SK-N-DZ (cell line): ENCODE measurements around the gene TIGAR.

Source experiments
- DNase-seq: peaks from one replicate; pipeline ENCODE4 v3.0.0-alpha.2; 2015; ENCODE audit warnings: low spot score

The TIGAR gene

GRCh38 chr12:4282103-4282891, 38.7 kb upstream of the TIGAR start:
- no peak for DNase-seq

- DNase-seq, result no peak
These were observed 38.0 kb upstream of the TIGAR start for GRCh38 chr12:4282892-4283511.

GRCh38 chr12:4283512-4284255, 37.3 kb upstream of the TIGAR start:
- no peak for DNase-seq

DNA sequence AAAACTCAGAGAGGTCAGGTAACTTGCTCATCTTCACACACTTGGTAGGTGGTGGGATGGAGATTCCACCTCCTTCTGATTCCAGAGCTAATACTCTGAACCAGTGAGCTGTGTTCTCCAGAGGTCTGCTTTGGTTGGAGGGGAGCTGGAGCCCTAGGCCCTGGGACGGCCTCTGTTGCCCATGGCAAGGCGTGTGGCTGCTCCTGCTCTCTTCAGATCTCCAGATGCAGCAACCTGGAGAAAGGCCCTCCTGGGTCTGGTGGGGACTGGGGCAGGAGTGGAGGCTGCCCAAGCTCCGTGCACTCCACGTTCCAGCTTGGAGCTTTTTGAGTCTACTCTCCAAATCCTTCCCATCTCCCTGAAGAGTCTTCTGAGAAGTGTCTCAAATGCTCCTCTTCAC, 36.7 kb upstream of the TIGAR start:
- no peak for DNase-seq

DNA sequence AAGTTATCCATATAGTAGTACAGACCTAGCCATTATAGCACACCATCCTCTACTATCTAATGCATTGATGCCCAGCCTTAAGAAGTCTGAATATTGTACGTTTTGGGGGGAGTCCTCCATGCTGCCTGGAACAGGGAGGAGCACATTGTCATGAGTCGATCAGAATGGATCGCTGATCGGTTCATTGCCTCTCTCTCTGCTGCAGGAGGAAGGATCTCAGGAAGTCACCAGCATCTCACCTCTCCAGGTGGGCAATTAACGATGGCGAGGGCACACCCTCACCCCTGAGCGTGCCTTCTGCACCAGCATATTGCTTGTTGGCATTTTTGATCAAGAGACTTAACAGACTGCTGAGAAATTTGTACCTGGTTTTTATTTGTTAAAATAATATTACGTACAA, 35.9 kb upstream of the TIGAR start:
- DNase-seq, result no peak

- no peak for DNase-seq
These were observed 34.8 kb upstream of the TIGAR start for GRCh38 chr12:4286228-4286627.

DNA sequence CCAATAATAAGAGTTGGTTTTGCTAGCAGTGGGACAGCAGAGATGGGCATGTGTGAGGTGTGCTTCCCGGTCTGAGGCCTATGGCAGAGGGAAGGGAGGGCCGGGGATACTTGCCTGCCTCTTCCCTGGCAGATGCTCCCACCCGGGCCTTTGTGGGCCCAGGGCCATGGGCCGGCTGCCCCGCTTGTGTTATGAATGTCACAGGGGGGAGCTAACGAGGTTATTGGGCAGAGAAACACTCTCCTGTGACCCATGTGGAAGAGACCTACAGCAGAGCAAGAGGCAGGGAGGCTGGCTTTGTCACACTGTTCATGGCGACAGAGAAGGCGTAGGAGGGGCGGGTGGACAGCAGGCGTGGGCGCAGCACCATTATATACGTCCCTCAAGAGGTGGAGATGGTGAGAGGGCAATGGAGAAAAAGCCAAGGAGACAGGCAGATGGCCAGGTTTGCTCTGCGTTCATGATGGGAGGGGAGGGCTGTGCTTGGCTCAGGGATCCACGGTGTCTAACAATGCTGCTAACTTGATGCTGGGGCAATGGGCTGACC, 34.2 kb upstream of the TIGAR start:
- no peak for DNase-seq

DNA sequence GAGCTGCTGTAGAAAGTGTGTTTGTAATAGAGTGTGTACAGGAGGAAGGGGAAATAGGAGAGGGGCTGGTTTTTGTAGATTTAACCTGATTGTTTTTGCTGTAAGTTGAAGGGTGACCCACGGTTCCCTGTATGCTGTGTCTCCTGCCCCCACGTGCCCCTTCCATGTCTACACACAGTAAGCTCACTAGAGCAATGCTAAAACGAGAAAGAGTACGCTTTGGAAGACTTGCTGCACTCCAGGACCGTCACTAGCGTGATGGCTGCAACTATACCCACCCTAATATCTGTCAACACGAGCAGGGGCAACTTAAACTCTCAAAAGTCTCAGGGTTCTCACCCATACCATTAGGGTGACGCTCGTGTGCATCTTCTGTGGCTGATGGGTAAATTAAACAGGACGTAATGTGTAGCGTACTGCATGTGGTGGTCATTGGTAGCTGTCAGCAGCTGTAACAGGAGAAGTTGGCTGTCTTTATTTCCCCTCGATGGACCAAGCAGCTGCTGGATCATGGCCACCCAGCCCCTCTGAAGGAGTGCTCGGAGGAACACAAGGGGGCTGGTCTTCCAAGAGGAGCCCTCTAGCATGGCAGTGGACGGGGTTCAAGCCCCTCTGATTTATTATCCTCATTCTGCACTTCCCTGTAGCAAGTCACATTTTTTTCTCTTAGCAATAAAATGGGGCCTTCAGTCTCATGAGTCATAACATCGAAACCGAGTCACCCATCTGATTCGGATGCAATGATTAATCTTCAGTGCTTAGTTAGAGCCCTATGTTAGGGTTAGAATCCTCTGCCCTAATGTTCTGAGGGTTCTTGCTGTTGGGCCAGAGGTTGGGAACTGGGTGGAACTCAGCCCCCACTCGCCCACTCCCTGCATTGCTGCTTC, 33.4 kb upstream of the TIGAR start:
- DNase-seq, result no peak

DNA sequence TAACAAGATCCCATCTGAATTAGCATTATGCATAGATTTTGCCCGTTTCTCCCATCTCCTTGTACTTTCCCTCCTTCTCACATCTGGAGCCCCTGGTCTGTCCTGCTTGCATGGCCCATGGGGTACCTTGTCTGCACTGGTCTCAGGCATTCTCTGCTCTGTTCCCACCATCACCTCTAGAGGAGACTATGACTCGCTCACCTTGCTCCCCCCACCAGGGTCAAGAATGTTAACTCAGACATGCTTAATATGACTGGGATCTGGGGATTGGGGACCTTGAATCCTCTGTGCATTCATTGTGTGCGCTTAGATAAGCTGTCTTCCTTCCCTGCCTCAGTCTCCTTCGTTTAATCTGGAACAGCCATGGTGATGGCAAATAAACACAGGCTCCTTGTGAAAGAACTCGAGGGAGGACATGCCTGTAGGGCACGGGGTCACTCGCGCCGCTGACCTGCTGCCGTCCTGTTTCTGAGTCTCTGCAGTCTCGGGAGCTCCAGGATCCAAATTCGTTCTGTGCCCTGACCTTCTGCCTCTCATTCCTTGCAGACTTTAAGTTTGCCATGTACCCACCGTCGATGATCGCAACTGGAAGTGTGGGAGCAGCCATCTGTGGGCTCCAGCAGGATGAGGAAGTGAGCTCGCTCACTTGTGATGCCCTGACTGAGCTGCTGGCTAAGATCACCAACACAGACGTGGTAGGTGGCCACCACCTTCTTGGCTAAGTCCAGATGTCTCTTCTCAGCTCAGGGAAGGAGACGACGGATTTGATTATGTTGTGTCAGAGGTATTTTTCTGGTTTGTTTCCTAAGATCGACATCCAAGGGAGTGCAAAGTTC, 32.5 kb upstream of the TIGAR start:
- no peak for DNase-seq

- no peak for DNase-seq
These were observed 31.7 kb upstream of the TIGAR start for GRCh38 chr12:4289231-4289878.

- no peak for DNase-seq
These were observed 30.8 kb upstream of the TIGAR start for GRCh38 chr12:4289998-4290790.

- no peak for DNase-seq
These were observed 28.5 kb upstream of the TIGAR start for GRCh38 chr12:4292341-4293073.

DNA sequence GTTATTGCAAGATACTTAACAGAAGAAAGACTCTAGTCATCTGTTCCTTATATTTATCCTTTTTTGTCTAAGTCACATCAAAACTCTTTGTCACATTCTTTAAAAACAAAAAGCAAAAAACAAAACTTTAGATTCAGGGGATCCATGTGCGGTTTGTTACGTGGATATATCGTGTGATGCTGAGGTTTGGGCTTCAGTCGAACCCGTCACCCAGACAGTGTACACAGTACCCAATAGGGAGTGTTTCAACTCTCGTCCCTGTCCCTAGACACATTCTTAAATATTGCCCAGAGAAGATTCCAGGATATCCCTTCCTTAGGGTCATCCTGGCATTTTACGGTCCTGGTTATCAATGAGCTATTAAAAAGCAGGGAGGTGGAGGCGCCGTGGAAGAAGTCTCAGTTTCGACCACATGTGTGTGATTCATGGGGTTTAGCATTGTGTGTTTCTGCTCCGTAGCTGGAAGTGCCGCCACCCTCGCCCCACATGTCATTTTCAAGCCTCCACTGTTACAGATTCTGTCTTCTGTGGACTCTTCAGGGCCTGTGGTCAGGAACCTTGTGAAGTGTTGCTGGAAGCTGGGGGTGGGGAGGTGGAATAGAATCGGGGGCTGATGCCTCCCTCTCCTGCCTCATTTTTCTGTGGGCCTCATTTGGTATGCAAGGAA, 27.6 kb upstream of the TIGAR start:
- no peak for DNase-seq

DNA sequence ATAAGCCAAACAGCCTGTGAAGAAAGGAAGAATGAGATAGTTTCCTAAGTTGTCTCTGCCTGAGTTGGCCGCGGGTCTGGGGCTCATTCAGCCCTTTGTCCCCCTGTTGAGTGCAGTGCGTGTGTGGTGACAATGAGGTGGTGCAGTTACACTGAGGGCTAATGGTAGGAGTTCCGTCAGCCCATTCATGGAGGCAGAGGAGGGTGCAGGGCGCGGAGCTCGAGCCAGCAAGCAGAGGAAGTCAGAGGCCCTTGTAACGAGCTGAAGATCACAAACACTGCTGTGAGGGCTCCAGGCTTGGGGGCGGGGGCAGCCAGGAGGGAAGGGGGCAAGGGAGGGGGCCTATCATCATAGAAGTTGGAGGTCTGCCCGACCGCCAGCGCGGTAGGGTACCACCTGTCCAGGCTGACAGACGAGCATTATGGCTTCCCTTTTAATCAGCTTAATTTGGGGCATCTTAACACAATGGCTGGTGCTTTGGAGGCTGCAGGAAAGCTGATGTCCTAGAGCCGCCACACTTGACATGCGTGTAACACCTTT, 27.0 kb upstream of the TIGAR start:
- DNase-seq, result no peak

- DNase-seq, result no peak
These were observed 24.3 kb upstream of the TIGAR start for GRCh38 chr12:4296751-4297150.

DNA sequence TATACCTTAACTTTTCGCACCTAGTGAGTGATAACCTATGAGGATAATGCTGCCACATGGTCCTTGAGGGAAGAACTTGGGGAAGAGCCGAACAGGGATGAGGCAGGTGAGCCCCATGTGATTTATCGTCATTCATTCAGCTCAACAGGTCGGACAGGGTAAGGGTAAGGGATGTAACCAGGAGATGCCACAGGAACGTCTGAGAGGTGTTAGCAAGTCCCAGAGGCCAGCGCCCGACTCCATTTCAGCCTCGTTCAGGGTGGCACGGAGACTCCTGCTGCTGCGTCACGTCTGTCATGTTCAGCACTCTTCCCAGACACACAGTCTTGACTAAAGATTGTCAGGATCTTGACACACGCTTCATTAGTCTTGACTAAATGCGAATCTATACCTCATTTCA, 23.4 kb upstream of the TIGAR start:
- DNase-seq, result no peak

DNA sequence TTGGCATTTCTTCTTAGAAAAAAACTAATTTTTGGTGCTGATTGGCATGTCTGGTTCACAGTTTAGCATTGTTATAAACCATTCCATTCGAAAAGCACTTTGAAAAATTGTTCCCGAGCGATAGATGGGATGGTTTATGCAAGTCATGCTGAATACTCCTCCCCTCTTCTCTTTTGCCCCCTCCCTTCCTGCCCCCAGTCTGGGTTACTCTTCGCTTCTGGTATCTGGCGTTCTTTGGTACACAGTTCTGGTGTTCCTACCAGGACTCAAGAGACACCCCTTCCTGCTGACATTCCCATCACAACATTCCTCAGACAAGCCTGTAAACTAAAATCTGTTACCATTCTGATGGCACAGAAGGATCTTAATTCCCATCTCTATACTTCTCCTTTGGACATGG, 20.1 kb upstream of the TIGAR start:
- no peak for DNase-seq
